H1 (cell line): Measurements from ENCODE around the gene RER1. TPM values are rescaled to one million over a fixed set of nuclear protein-coding genes. Genes with fewer than 3 reads are reported as not detected.

Experiments used
- CBX8 ChIP-seq: fragments of 300-800, 300-1000 bp; sonication (generic); IDR thresholded peaks from 2 replicates; pipeline ENCODE4 v1.7.1; 2016; ENCODE audit warnings: low read depth, low read length, borderline replicate concordance
- CTBP2 ChIP-seq: IDR thresholded peaks from 2 replicates; pipeline ENCODE4 v1.7.0; 2011; ENCODE audit warnings: borderline replicate concordance, mild to moderate bottlenecking, moderate library complexity, mixed read lengths, low read length; ENCODE audit not compliant: insufficient read depth, insufficient read length
- E2F6 ChIP-seq: IDR thresholded peaks from 2 replicates; pipeline ENCODE4 v1.6.1; 2012; ENCODE audit warnings: inconsistent platforms
- SUZ12 ChIP-seq: fragments of 200-600 bp; sonication (generic); IDR thresholded peaks from 2 replicates; pipeline ENCODE4 v1.6.1; 2012; ENCODE audit warnings: mild to moderate bottlenecking, inconsistent platforms, low read length, moderate library complexity, mixed read lengths
- USF2 ChIP-seq: IDR thresholded peaks from 2 replicates; pipeline ENCODE4 v1.6.1; 2011; ENCODE audit warnings: low read length, improper control_type of control experiment
- YY1 ChIP-seq: IDR thresholded peaks from 2 replicates; pipeline ENCODE4 v1.6.1; 2011; ENCODE audit warnings: low read depth, mild to moderate bottlenecking, low read length
- polyA plus RNA-seq, 7 experiments: library from polyadenylated mRNA; depleted of rRNA in 3 of 7; stranded (reverse) in 5 of 7; unstranded in 2 of 7; fragments of >200 nt in 5 of 7; fragments of 200-250 nt in 2 of 7; gene quantifications; 1 replicate in 5 of 7; 2 replicates in 1 of 7; 4 replicates in 1 of 7; pipeline versions ENCODE4 v1.2.1 to v1.2.3, GENCODE V29; 2011 to 2013; ENCODE audit warnings: missing spikeins in 2 of 7, mixed read lengths in 2 of 7
- total RNA-seq: library from RNA; stranded (reverse); fragmentation: NEBNext Ultra II Directional; extraction: Animal tissue kit (Norgen Biotek cat#: 25700); gene quantifications from 2 replicates; pipeline ENCODE4 v1.2.1, GENCODE V29; 2021

Gene RER1
- total and polyA plus RNA-seq, 2 of the 8 experiments (the other 6 are each of a cell fraction or from before 2014, with no cell fraction given): 102 to 134 TPM

- no peak for TF ChIP-seq E2F6
- TF ChIP-seq YY1: no peak
- no peak for TF ChIP-seq CBX8
- no peak for TF ChIP-seq USF2
- TF ChIP-seq CTBP2: no peak
- TF ChIP-seq SUZ12: no peak
Measured at GRCh38 chr1:2389644-2390043, 2.0 kb upstream of the RER1 start (continued).
